GM12878 (cell line): ENCODE data around the gene LRRC3B. TPM values are rescaled to one million over a fixed set of nuclear protein-coding genes. Genes with fewer than 3 reads are reported as not detected.

Source experiments
- ATAC-seq: fragments of 200-7000 bp; cut with Tn5 transposase; 3 replicates; pipeline ENCODE4 v1.9.1; 2020; ENCODE audit warnings: mild to moderate bottlenecking, moderate library complexity
- BruUV-seq: library from RNA; stranded (reverse); fragments of 400-500 nt; replicated peaks from 2 replicates; lab custom pipeline; 2021; lab: Mats Ljungman, UMichigan
- CTCF ChIA-PET: fragments of 300-600 bp; sonication (Branson Sonifier 250); formaldehyde crosslinking; extraction: SDS; loops from one replicate; lab custom pipeline; 2021; ENCODE audit warnings: inconsistent platforms; lab: Yijun Ruan, JAX
- POLR2A ChIA-PET: fragments of 350-600 bp; formaldehyde crosslinking; extraction: SDS; loops from one replicate; lab custom pipeline; 2021; ENCODE audit warnings: inconsistent platforms; lab: Charles Lee
- RAD21 ChIA-PET: fragments of 300-600 bp; sonication (Branson Sonifier 250); formaldehyde crosslinking; loops from one replicate; lab custom pipeline; 2023; ENCODE audit warnings: antibody characterized with exemption; ENCODE audit not compliant: unreplicated experiment; lab: Charles Lee
- SMC1A ChIA-PET: fragments of 300-600 bp; sonication (Branson Sonifier 250); formaldehyde crosslinking; loops from one replicate; lab custom pipeline; 2023; ENCODE audit not compliant: unreplicated experiment, uncharacterized antibody; lab: Charles Lee
- DNase-seq: peaks from one replicate; pipeline ENCODE4 v3.0.0-alpha.2; 2011; ENCODE audit warnings: low read depth, low spot score
- FAIRE-seq: peaks from 3 replicates; lab custom pipeline; 2011; peaks lifted over from hg19 to GRCh38; lab: Jason Lieb, UNC
- H2AFZ ChIP-seq: 2 replicates; pipeline ENCODE4 v1.6.0; 2011; ENCODE audit warnings: low read depth, low read length, control low read depth; ENCODE audit not compliant: control insufficient read depth
- H3K27ac ChIP-seq: 2 replicates; pipeline ENCODE4 v1.5.1; 2011; ENCODE audit warnings: control low read depth; ENCODE audit not compliant: control insufficient read depth, insufficient read depth
- H3K27me3 ChIP-seq, 2 experiments: replicated peaks in 1 of 2; 2 replicates each; pipeline versions ENCODE4 v1.6.0 to v1.6.1; 2011; ENCODE audit warnings: low read length in 1 of 2; ENCODE audit not compliant: control insufficient read depth in 2 of 2, insufficient read depth in 2 of 2
- H3K36me3 ChIP-seq, 2 experiments: 2 replicates each; pipeline ENCODE4 v1.5.1; 2011; ENCODE audit warnings: low read length in 1 of 2; ENCODE audit not compliant: control insufficient read depth in 2 of 2, insufficient read depth in 2 of 2
- H3K4me1 ChIP-seq: 2 replicates; pipeline ENCODE4 v1.6.1; 2011; ENCODE audit warnings: mild to moderate bottlenecking, low read length, moderate library complexity, mixed read lengths; ENCODE audit not compliant: control insufficient read depth, insufficient read depth
- H3K4me2 ChIP-seq: 2 replicates; pipeline ENCODE4 v1.6.0; 2011; ENCODE audit warnings: control low read depth; ENCODE audit not compliant: control insufficient read depth, insufficient read depth
- H3K4me3 ChIP-seq: fragments of 200-600 bp; sonication (generic); 2 replicates; pipeline ENCODE4 v1.5.1; 2016
- H3K79me2 ChIP-seq: 2 replicates; pipeline ENCODE4 v1.6.0; 2011; ENCODE audit warnings: low read length; ENCODE audit not compliant: control insufficient read depth, insufficient read depth
- H3K9ac ChIP-seq: 2 replicates; pipeline ENCODE4 v1.8.0; 2011; ENCODE audit warnings: low read length, control low read depth, mixed read lengths; ENCODE audit not compliant: control insufficient read depth, insufficient read depth
- H3K9me3 ChIP-seq: replicated peaks from 3 replicates; pipeline ENCODE4 v1.5.1; 2011; ENCODE audit warnings: mild to moderate bottlenecking, low read length; ENCODE audit not compliant: control insufficient read depth, insufficient read depth
- H4K20me1 ChIP-seq: 2 replicates; pipeline ENCODE4 v1.6.0; 2011; ENCODE audit not compliant: control insufficient read depth, insufficient read depth
- BCL11A ChIP-seq: IDR thresholded peaks from 2 replicates; pipeline ENCODE4 v1.6.1; 2011; ENCODE audit warnings: low read depth, low read length
- CBX5 ChIP-seq: sonication (generic); IDR thresholded peaks from 2 replicates; pipeline ENCODE4 v1.6.1; 2016; ENCODE audit warnings: low read depth, moderate library complexity, mild to moderate bottlenecking, inconsistent platforms
- EP300 ChIP-seq, 2 experiments: fragments of 150-350 bp in 1 of 2; IDR thresholded peaks; 2 replicates each; pipeline ENCODE4 v1.6.1; 2011 to 2012; ENCODE audit warnings: low read depth in 2 of 2, low read length in 2 of 2, borderline replicate concordance in 1 of 2, improper control_type of control experiment in 1 of 2, inconsistent platforms in 1 of 2; ENCODE audit not compliant: control insufficient read depth in 1 of 2
- ETV6 ChIP-seq, 2 experiments: fragments of 450-650 bp in 1 of 2; IDR thresholded peaks in 1 of 2; conservative IDR thresholded peaks in 1 of 2; 2 replicates each; pipeline ENCODE4 v1.6.1; 2014; ENCODE audit warnings: antibody characterized with exemption in 1 of 2, borderline replicate concordance in 1 of 2, low read depth in 1 of 2, mild to moderate bottlenecking in 1 of 2, moderate library complexity in 1 of 2
- JUNB ChIP-seq: IDR thresholded peaks from 2 replicates; pipeline ENCODE4 v1.6.1; 2016; ENCODE audit warnings: antibody characterized with exemption, mild to moderate bottlenecking
- LARP7 ChIP-seq: fragments of 450-650 bp; IDR thresholded peaks from 2 replicates; pipeline ENCODE4 v1.6.1; 2017; ENCODE audit warnings: mild to moderate bottlenecking
- MEF2B ChIP-seq: fragments of 450-650 bp; IDR thresholded peaks from 2 replicates; pipeline ENCODE4 v1.6.1; 2018; ENCODE audit warnings: mild to moderate bottlenecking, moderate library complexity; ENCODE audit not compliant: partially characterized antibody, poor library complexity, severe bottlenecking
- ZNF24 ChIP-seq: fragments of 450-650 bp; IDR thresholded peaks from 2 replicates; pipeline ENCODE4 v1.6.1; 2017; ENCODE audit warnings: antibody characterized with exemption, mild to moderate bottlenecking
- ZNF274 ChIP-seq: IDR thresholded peaks from one replicate; pipeline ENCODE4 v1.8.0; 2011; ENCODE audit not compliant: insufficient read length, insufficient read depth
- WGBS: methylation state at CpG from one replicate; pipeline ENCODE4 v1.1.6; 2016; ENCODE audit warnings: low lambda C conversion rate; ENCODE audit not compliant: insufficient replicate concordance, insufficient coverage; ENCODE audit errors: missing lambda C conversion rate; 5-methylcytosine and 5-hydroxymethylcytosine counted together
- in situ Hi-C: fragments of 300-500 bp; cut with MboI; formaldehyde crosslinking; loops from 9 replicates; pipeline ENCODE4 v1.14.3; 2018; ENCODE audit warnings: mixed read lengths
- intact Hi-C: fragments of 100-400 bp; cut with micrococcal nuclease; formaldehyde crosslinking; loops from one replicate; pipeline ENCODE4 v1.14.2; 2022; ENCODE audit not compliant: unreplicated experiment
- polyA plus RNA-seq, 11 experiments: library from polyadenylated mRNA; depleted of rRNA in 4 of 11; unstranded in 6 of 11; stranded (reverse) in 5 of 11; fragments of >200 nt; fragmentation: Nextera tagmentation in 4 of 11; fragmentation: Illumina TruSeq in 1 of 11; extraction: Ambion mirVana in 4 of 11; extraction: Trizol in 1 of 11; gene quantifications; 1 replicate in 1 of 11; 2 replicates in 10 of 11; pipeline versions ENCODE4 v1.2.1 to v1.2.3, GENCODE V29; 2011 to 2016; ENCODE audit warnings: inconsistent platforms in 2 of 11, missing spikeins in 2 of 11, low read depth in 1 of 11
- total RNA-seq, 4 experiments: library from RNA; depleted of rRNA in 3 of 4; stranded (reverse); fragments of >200 nt in 3 of 4; fragmentation: Illumina TruSeq in 1 of 4; extraction: Trizol in 1 of 4; gene quantifications; 2 replicates each; pipeline versions ENCODE4 v1.2.1 to v1.2.3, GENCODE V29; 2013 to 2021
- TF ChIP-seq, protein P1 (sequence below): fragments of 450-650 bp; conservative IDR thresholded peaks from 2 replicates; pipeline ENCODE4 v1.6.1; 2017; ENCODE audit warnings: mild to moderate bottlenecking, moderate library complexity

The LRRC3B gene
- total and polyA plus RNA-seq, 10 of the 15 experiments (the other 5 are each of a cell fraction or from before 2014, with no cell fraction given): not detected

DNA sequence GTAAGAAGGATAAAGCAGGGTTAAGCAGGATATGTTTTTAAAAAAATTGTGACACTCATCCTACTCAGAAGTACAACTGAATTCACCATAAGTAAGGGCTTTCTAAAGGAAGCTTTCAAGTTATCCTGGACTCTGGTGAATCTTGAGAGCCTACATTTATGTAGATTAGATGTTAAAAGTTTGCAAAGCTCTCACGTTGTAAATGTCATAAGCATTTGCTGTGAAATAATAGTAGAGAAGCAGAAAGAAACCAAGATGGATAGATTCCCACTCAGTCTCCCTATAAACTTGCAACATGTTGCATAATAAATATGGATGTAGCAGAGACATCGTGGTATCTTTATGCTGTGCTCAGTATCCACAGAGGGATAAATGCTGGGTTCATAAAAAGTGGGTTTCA is 77.0 kb downstream of the LRRC3B start (continued):
- TF ChIP-seq ZNF274: no peak

DNA sequence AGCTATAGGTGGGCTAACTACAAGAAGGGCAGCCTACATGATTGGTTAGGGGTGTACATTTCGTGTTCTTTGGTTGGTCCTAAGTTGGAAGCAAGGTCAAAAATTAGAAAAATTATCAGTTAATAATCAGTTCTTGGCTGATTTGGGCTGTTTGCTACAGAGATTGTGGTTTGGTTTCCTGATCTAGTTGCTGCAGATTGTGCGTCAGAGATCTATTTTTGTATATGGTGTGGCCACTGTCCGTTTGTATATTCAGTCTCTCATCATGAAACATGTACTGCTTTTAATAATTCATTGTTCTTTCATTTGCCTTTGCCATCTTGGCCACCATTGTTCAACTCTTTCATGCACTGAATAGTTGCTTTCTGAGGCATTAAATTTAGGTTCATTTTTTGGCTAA is 80.9 kb downstream of the LRRC3B start:
- H3K79me2 ChIP-seq: no peaks in the 10 kb centered on the region
- CTCF ChIA-PET: interaction anchor here (5.3 kb wide), 1 partner anchor 9 kb away, joined by 26 read pairs; no protein-coding TSS in a partner anchor
- intact Hi-C loops: loop anchor here (10.0 kb wide), 1 partner anchor 859 kb away; no protein-coding TSS in a partner anchor

DNA sequence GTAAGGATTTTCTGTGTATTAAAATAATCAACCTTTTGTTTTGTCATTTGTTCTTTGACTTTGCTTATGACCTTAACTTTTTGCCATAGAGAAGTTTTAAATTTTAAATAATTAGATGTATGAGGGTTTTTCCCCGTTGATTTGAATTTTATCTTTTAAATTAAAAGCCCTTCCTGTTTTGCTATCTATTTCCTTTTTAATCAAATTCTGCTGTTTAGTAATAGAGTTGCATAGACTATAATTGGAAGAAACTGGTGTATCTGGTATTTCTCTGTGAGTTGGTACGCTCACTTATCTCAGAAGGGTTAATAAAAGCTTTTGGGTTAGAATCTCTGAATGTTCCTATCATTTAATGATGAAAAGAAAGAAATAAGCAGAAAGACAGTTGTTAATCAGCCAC is 82.2 kb downstream of the LRRC3B start:
- no peaks in the 10 kb centered on the region for H4K20me1 ChIP-seq
- intact Hi-C loops: loop anchor here (10.0 kb wide), 1 partner anchor 860 kb away; no protein-coding TSS in a partner anchor
- BruUV-seq: no TSS peak
- RAD21 ChIA-PET: interaction anchor here (1.5 kb wide), 1 partner anchor 8 kb away, joined by 3 read pairs; no protein-coding TSS in a partner anchor
- no peaks in the 10 kb centered on the region for H3K79me2 ChIP-seq
- DNase-seq (no peak), FAIRE-seq (no peak), ATAC-seq (no peak)
- H3K4me1 ChIP-seq: no peaks in the 10 kb centered on the region
- H3K9ac ChIP-seq: no peak overlapping the region
- H3K4me3 ChIP-seq: no peak overlapping the region
- SMC1A ChIA-PET: interaction anchor here (0.8 kb wide), 1 partner anchor 13 kb away, joined by 3 read pairs; no protein-coding TSS in a partner anchor
- CTCF ChIA-PET: no interaction called here
- in situ Hi-C loops: loop anchor here (10.0 kb wide), 1 partner anchor 1060 kb away; no protein-coding TSS in a partner anchor
- H3K27me3 ChIP-seq: no peaks in the 10 kb centered on the region
- no peak overlapping the region for H2AFZ ChIP-seq
- no peaks in the 10 kb centered on the region for H3K36me3 ChIP-seq
- H3K27ac ChIP-seq: no peak overlapping the region
- POLR2A ChIA-PET: no interaction called here
- 0% methylated on average over 2 of the region's 2 CpGs for WGBS
- H3K9me3 ChIP-seq: no peaks in the 10 kb centered on the region
- no peak overlapping the region for H3K4me2 ChIP-seq
- TF ChIP-seq, protein P1, sequence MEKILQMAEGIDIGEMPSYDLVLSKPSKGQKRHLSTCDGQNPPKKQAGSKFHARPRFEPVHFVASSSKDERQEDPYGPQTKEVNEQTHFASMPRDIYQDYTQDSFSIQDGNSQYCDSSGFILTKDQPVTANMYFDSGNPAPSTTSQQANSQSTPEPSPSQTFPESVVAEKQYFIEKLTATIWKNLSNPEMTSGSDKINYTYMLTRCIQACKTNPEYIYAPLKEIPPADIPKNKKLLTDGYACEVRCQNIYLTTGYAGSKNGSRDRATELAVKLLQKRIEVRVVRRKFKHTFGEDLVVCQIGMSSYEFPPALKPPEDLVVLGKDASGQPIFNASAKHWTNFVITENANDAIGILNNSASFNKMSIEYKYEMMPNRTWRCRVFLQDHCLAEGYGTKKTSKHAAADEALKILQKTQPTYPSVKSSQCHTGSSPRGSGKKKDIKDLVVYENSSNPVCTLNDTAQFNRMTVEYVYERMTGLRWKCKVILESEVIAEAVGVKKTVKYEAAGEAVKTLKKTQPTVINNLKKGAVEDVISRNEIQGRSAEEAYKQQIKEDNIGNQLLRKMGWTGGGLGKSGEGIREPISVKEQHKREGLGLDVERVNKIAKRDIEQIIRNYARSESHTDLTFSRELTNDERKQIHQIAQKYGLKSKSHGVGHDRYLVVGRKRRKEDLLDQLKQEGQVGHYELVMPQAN: no peak
- no peak for TF ChIP-seq ZNF24
- no peak for TF ChIP-seq JUNB
- TF ChIP-seq LARP7: no peak
- no peak for TF ChIP-seq EP300 (IDR thresholded peaks at IDR 0.05; ENCODE audit: borderline replicate concordance in 1 of 2, control insufficient read depth in 1 of 2, low read depth in 2 of 2, low read length in 2 of 2)
- TF ChIP-seq ETV6 (conservative IDR thresholded peaks at IDR 0.05 in 1 of 2, IDR thresholded peaks at IDR 0.05 in 1 of 2; ENCODE audit: borderline replicate concordance in 1 of 2, low read depth in 1 of 2): no peak
- no peak for TF ChIP-seq BCL11A

More for the DNA sequence above, 80.9 kb downstream of the LRRC3B start:
- H3K27ac ChIP-seq: no peak overlapping the region
- WGBS: 31% methylated on average over 3 of the region's 3 CpGs
- no peaks in the 10 kb centered on the region for H3K4me1 ChIP-seq
- H2AFZ ChIP-seq: no peak overlapping the region
- BruUV-seq: no TSS peak
- in situ Hi-C loops: loop anchor here (10.0 kb wide), 1 partner anchor 1059 kb away; no protein-coding TSS in a partner anchor
- ATAC-seq (peak; percentile 53), DNase-seq (no peak), FAIRE-seq (no peak)
- H3K9me3 ChIP-seq: no peaks in the 10 kb centered on the region
- H3K4me2 ChIP-seq: no peak overlapping the region
- RAD21 ChIA-PET: interaction anchor here (1.5 kb wide), 1 partner anchor 9 kb away, joined by 3 read pairs; no protein-coding TSS in a partner anchor
- no peaks in the 10 kb centered on the region for H3K36me3 ChIP-seq
- H4K20me1 ChIP-seq: no peaks in the 10 kb centered on the region
- no peak overlapping the region for H3K9ac ChIP-seq
- no peak overlapping the region for H3K4me3 ChIP-seq
- TF ChIP-seq MEF2B (peak; percentile 27), EP300 (IDR thresholded peaks at IDR 0.05; ENCODE audit: borderline replicate concordance in 1 of 2, control insufficient read depth in 1 of 2, low read depth in 2 of 2, low read length in 2 of 2) (peak in 1 of 2 experiments; percentile 23; a peak in 1 of 4 replicates), CBX5 (no peak)
- POLR2A ChIA-PET: no interaction called here
- SMC1A ChIA-PET: no interaction called here
- no peaks in the 10 kb centered on the region for H3K27me3 ChIP-seq
